ENCODE measurements around the gene SULT2A1. TPM values are rescaled to one million over a fixed set of nuclear protein-coding genes. Genes with fewer than 3 reads are reported as not detected.

SULT2A1 gene
- total and polyA plus RNA-seq, 2 donors from 2014 or later = not detected

- FAIRE-seq (no peak), DNase-seq (no peak)
- Histone ChIP-seq H3K4me1 (ENCODE audit: control insufficient read depth in 2 of 3, insufficient read depth in 2 of 3, low read depth in 1 of 3, low read length in 3 of 3) (no peaks in the 10 kb centered on the region), H3K9me3 (ENCODE audit: control insufficient read depth in 2 of 3, insufficient read depth in 1 of 3, low read length in 3 of 3) (peaks cover 0 to 14% (median 0%) of the 10 kb centered on the region in 3 donors), H3K9ac (ENCODE audit: low read length in 3 of 3) (no peak overlapping the region), H3K27ac (ENCODE audit: low read depth in 2 of 2, low read length in 2 of 2) (no peak overlapping the region), H3K36me3 (ENCODE audit: control insufficient read depth in 2 of 3, insufficient read depth in 3 of 3, low read length in 3 of 3) (no peaks in the 10 kb centered on the region), H3K4me3 (ENCODE audit: low read length in 3 of 3) (no peak overlapping the region), H3K27me3 (ENCODE audit: control insufficient read depth, insufficient read depth, low read length) (no peaks in the 10 kb centered on the region)
- intact Hi-C loops (cut with DNase I) = no loop called here
- TF ChIP-seq CTCF (IDR thresholded peaks at IDR 0.05; ENCODE audit: borderline replicate concordance, extremely low read depth, insufficient read depth) = no peak
These were observed 10.7 kb upstream of the SULT2A1 start for GRCh38 chr19:47896773-47897172.

- no peak for DNase-seq
- no peak for TF ChIP-seq CTCF (IDR thresholded peaks at IDR 0.05; ENCODE audit: borderline replicate concordance, extremely low read depth, insufficient read depth)
- Histone ChIP-seq H3K9ac (ENCODE audit: low read length in 3 of 3) (no peak overlapping the region), H3K4me1 (ENCODE audit: control insufficient read depth in 2 of 3, insufficient read depth in 2 of 3, low read depth in 1 of 3, low read length in 3 of 3) (no peaks in the 10 kb centered on the region), H3K27me3 (ENCODE audit: control insufficient read depth, insufficient read depth, low read length) (no peaks in the 10 kb centered on the region), H3K27ac (ENCODE audit: low read depth in 2 of 2, low read length in 2 of 2) (no peak overlapping the region), H3K9me3 (ENCODE audit: control insufficient read depth in 2 of 3, insufficient read depth in 1 of 3, low read length in 3 of 3) (peaks cover 0 to 15% (median 0%) of the 10 kb centered on the region in 3 donors), H3K4me3 (ENCODE audit: low read length in 3 of 3) (no peak overlapping the region), H3K36me3 (ENCODE audit: control insufficient read depth in 2 of 3, insufficient read depth in 3 of 3, low read length in 3 of 3) (no peaks in the 10 kb centered on the region)
- intact Hi-C loops (cut with DNase I) = no loop called here
- no peak for FAIRE-seq
These were observed 9.9 kb upstream of the SULT2A1 start for GRCh38 chr19:47896019-47896418.

- TF ChIP-seq CTCF (IDR thresholded peaks at IDR 0.05; ENCODE audit: borderline replicate concordance, extremely low read depth, insufficient read depth) = no peak
- H3K4me3 ChIP-seq (ENCODE audit: low read length in 3 of 3) = no peak overlapping the region
- H3K27me3 ChIP-seq (ENCODE audit: control insufficient read depth, insufficient read depth, low read length) = no peaks in the 10 kb centered on the region
- no peaks in the 10 kb centered on the region for H3K36me3 ChIP-seq (ENCODE audit: control insufficient read depth in 2 of 3, insufficient read depth in 3 of 3, low read length in 3 of 3)
- H3K27ac ChIP-seq (ENCODE audit: low read depth in 2 of 2, low read length in 2 of 2) = no peak overlapping the region
- no peaks in the 10 kb centered on the region for H3K4me1 ChIP-seq (ENCODE audit: control insufficient read depth in 2 of 3, insufficient read depth in 2 of 3, low read depth in 1 of 3, low read length in 3 of 3)
- intact Hi-C loops (cut with DNase I) = no loop called here
- DNase-seq = no peak
- no peak for FAIRE-seq
- H3K9ac ChIP-seq (ENCODE audit: low read length in 3 of 3) = no peak overlapping the region
- peaks cover 0 to 15% (median 0%) of the 10 kb centered on the region in 3 donors for H3K9me3 ChIP-seq (ENCODE audit: control insufficient read depth in 2 of 3, insufficient read depth in 1 of 3, low read length in 3 of 3)
These were observed 9.2 kb upstream of the SULT2A1 start for GRCh38 chr19:47895165-47895782.
